ENCODE measurements around the gene TTC24.

TTC24 gene

GRCh38 chr1:156554971-156555370 is 24.6 kb upstream of the TTC24 start:
- no peak for DNase-seq (ENCODE audit: low read depth)

- DNase-seq (ENCODE audit: low read depth): no peak
Measured at GRCh38 chr1:156555715-156556114, 23.8 kb upstream of the TTC24 start.

GRCh38 chr1:156556354-156556753 is 23.2 kb upstream of the TTC24 start:
- no peak for DNase-seq (ENCODE audit: low read depth)

- no peak for DNase-seq (ENCODE audit: low read depth)
Measured at GRCh38 chr1:156559086-156559796, 20.3 kb upstream of the TTC24 start.

- DNase-seq (ENCODE audit: low read depth): no peak
Measured at GRCh38 chr1:156559797-156560385, 19.6 kb upstream of the TTC24 start.

GRCh38 chr1:156560585-156561163 is 18.8 kb upstream of the TTC24 start:
- no peak for DNase-seq (ENCODE audit: low read depth)

GRCh38 chr1:156565519-156565918 is 14.0 kb upstream of the TTC24 start:
- no peak for DNase-seq (ENCODE audit: low read depth)

GRCh38 chr1:156566436-156566835 is 13.1 kb upstream of the TTC24 start:
- no peak for DNase-seq (ENCODE audit: low read depth)

- no peak for DNase-seq (ENCODE audit: low read depth)
Measured at GRCh38 chr1:156571261-156571852, 8.2 kb upstream of the TTC24 start.

- peak; percentile 58 for DNase-seq (ENCODE audit: low read depth)
Measured at GRCh38 chr1:156571919-156572662, 7.4 kb upstream of the TTC24 start, which contains the start of gene IQGAP3. Gene IQGAP3 (minus strand): TSS chr1:156572565. CDS start chr1:156572529, 36 bp downstream.

GRCh38 chr1:156572663-156573018 is 6.9 kb upstream of the TTC24 start:
- DNase-seq (ENCODE audit: low read depth): no peak

GRCh38 chr1:156574039-156574633 is 5.4 kb upstream of the TTC24 start:
- no peak for DNase-seq (ENCODE audit: low read depth)

- no peak for DNase-seq (ENCODE audit: low read depth)
Measured at GRCh38 chr1:156577550-156577949, 2.0 kb upstream of the TTC24 start.

- DNase-seq (ENCODE audit: low read depth): no peak
Measured at GRCh38 chr1:156578055-156578454, 1.5 kb upstream of the TTC24 start.

GRCh38 chr1:156581661-156582387 is 2.3 kb downstream of the TTC24 start:
- no peak for DNase-seq (ENCODE audit: low read depth)

- no peak for DNase-seq (ENCODE audit: low read depth)
Measured at GRCh38 chr1:156582388-156583017, 3.0 kb downstream of the TTC24 start.

- peak; percentile 41 for DNase-seq (ENCODE audit: low read depth)
Measured at GRCh38 chr1:156583821-156584622, 4.5 kb downstream of the TTC24 start.

- DNase-seq (ENCODE audit: low read depth): no peak
Measured at GRCh38 chr1:156584813-156585212, 5.3 kb downstream of the TTC24 start.

GRCh38 chr1:156586323-156586722 is 6.8 kb downstream of the TTC24 start:
- DNase-seq (ENCODE audit: low read depth): no peak

GRCh38 chr1:156586892-156587477 is 7.5 kb downstream of the TTC24 start:
- no peak for DNase-seq (ENCODE audit: low read depth)

Measured in activated T-helper 1 cell treated with Interleukin-2 at 50 U/mL for 16 hours (primary cell).